Natural killer cell (primary cell): ENCODE results near the gene BOC. TPM values are rescaled to one million over a fixed set of nuclear protein-coding genes. Genes with fewer than 3 reads are reported as not detected.

ENCODE experiments used
- ATAC-seq, 3 donors: fragments of 150-1000 bp in 2 of 3; fragments of 200-7000 bp in 1 of 3; cut with Tn5 transposase; 1 replicate in 1 of 3; 2 replicates in 2 of 3; pipeline ENCODE4 v1.10.0; 2021; ENCODE audit warnings: mild to moderate bottlenecking in 2 of 3, moderate library complexity in 2 of 3
- DNase-seq, 2 donors: peaks; one replicate each; pipeline versions ENCODE4 v3.0.0 to v3.0.0-alpha.2; 2013 to 2021; ENCODE audit warnings: mixed read lengths in 1 of 2
- H3K27ac ChIP-seq: one replicate; pipeline ENCODE4 v1.5.1; 2013; ENCODE audit warnings: mild to moderate bottlenecking, low read length
- H3K27me3 ChIP-seq: one replicate; pipeline ENCODE4 v1.6.1; 2013; ENCODE audit warnings: low read length; ENCODE audit not compliant: control insufficient read depth, insufficient read depth
- H3K36me3 ChIP-seq: one replicate; pipeline ENCODE4 v1.6.1; 2013; ENCODE audit warnings: low read length; ENCODE audit not compliant: control insufficient read depth, insufficient read depth
- H3K4me1 ChIP-seq: one replicate; pipeline ENCODE4 v1.6.1; 2013; ENCODE audit warnings: low read length; ENCODE audit not compliant: control insufficient read depth, insufficient read depth
- H3K4me3 ChIP-seq: one replicate; pipeline ENCODE4 v1.5.1; 2013; ENCODE audit warnings: low read length
- H3K9me3 ChIP-seq: one replicate; pipeline ENCODE4 v1.6.1; 2013; ENCODE audit warnings: low read length; ENCODE audit not compliant: control insufficient read depth, insufficient read depth
- H3K27ac Mint-ChIP-seq, 2 donors: one replicate each; pipeline ENCODE4 v1.8.0; 2022; ENCODE audit warnings: mild to moderate bottlenecking in 2 of 2, mixed read lengths in 2 of 2, moderate library complexity in 1 of 2
- H3K27me3 Mint-ChIP-seq, 2 donors: one replicate each; pipeline ENCODE4 v1.8.0; 2022; ENCODE audit warnings: low read depth in 2 of 2, mixed read lengths in 2 of 2
- H3K36me3 Mint-ChIP-seq: one replicate; pipeline ENCODE4 v1.8.0; 2022; ENCODE audit warnings: mixed read lengths
- H3K4me1 Mint-ChIP-seq, 2 donors: one replicate each; pipeline ENCODE4 v1.8.0; 2022; ENCODE audit warnings: mixed read lengths in 2 of 2
- H3K4me3 Mint-ChIP-seq: one replicate; pipeline ENCODE4 v1.8.0; 2022; ENCODE audit warnings: mild to moderate bottlenecking, moderate library complexity, mixed read lengths
- H3K9me3 Mint-ChIP-seq, 2 donors: one replicate each; pipeline ENCODE4 v1.8.0; 2022; ENCODE audit warnings: mixed read lengths in 2 of 2
- CTCF ChIP-seq: fragments of 200-600 bp; IDR thresholded peaks from one replicate; pipeline ENCODE4 v1.8.0; 2022; ENCODE audit warnings: antibody characterized with exemption
- WGBS: methylation state at CpG from one replicate; pipeline ENCODE4 v1.1.7; 2013; ENCODE audit warnings: missing lambda C conversion rate; ENCODE audit not compliant: insufficient coverage; 5-methylcytosine and 5-hydroxymethylcytosine counted together
- intact Hi-C: fragments of 100-400 bp; cut with micrococcal nuclease; formaldehyde crosslinking; loops from one replicate; pipeline ENCODE4 v1.14.2; 2022
- total RNA-seq, 4 donors: library from RNA; stranded (reverse); fragments of 120-200 nt in 1 of 4; gene quantifications; one replicate each; pipeline versions ENCODE4 v1.2.3 to v1.2.4, GENCODE V29; 2013 to 2022

The BOC gene
- total RNA-seq, 3 donors from 2014 or later (not counting 1 experiment from before 2014, with no cell fraction given), result 0.10 TPM; not detected in 2

- Histone ChIP-seq H3K4me3 (no peak overlapping the region), H3K27ac (no peak overlapping the region), H3K9me3 (no peaks in the 10 kb centered on the region), H3K4me1 (no peaks in the 10 kb centered on the region), H3K36me3 (no peaks in the 10 kb centered on the region), H3K27me3 (peaks cover 3% of the 10 kb centered on the region)
- TF ChIP-seq CTCF, result no peak
- ATAC-seq, result no peak
- peaks cover 0 to 8% of the 10 kb centered on the region in 2 donors for H3K27me3 Mint-ChIP-seq
- WGBS, result 97% methylated on average over 2 of the region's 2 CpGs
- H3K9me3 Mint-ChIP-seq, result no peaks in the 10 kb centered on the region
- no peak overlapping the region for H3K4me3 Mint-ChIP-seq
- no peak overlapping the region for H3K27ac Mint-ChIP-seq
- H3K36me3 Mint-ChIP-seq, result no peaks in the 10 kb centered on the region
- no peak for DNase-seq
- intact Hi-C loops, result no loop called here
- no peaks in the 10 kb centered on the region for H3K4me1 Mint-ChIP-seq
These were observed 38.3 kb upstream of the BOC start for GRCh38 chr3:113173102-113173501.

DNA sequence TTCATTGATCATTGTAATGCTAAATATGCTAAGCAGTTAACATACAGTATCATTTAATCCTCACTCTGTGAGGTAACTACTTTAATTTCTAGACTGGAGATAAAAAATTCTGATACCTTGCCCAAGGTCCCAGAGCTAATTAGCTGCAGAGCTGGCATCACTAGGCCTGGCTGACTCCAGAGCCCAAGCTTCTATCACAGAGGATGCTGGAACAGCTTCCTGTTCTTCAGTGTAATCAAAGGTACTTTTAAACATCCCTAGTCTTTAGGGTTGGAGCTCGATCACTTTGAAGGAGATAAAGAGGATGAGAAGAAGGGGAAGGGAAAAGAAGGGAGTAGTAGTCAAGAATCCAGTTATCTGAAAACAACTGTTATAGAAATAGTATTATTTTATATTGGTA lies 37.1 kb upstream of the BOC start:
- Histone ChIP-seq H3K27me3 (peaks cover 3% of the 10 kb centered on the region), H3K27ac (no peak overlapping the region), H3K36me3 (no peaks in the 10 kb centered on the region), H3K4me1 (no peaks in the 10 kb centered on the region), H3K4me3 (no peak overlapping the region), H3K9me3 (no peaks in the 10 kb centered on the region)
- Mint-ChIP-seq H3K27ac (no peak overlapping the region), H3K36me3 (no peaks in the 10 kb centered on the region), H3K4me3 (no peak overlapping the region), H3K4me1 (no peaks in the 10 kb centered on the region), H3K9me3 (no peaks in the 10 kb centered on the region), H3K27me3 (peaks cover 0 to 11% of the 10 kb centered on the region in 2 donors)
- 100% methylated on average over 1 of the region's 1 CpG for WGBS
- TF ChIP-seq CTCF, result no peak
- DNase-seq, result no peak
- ATAC-seq, result no peak
- intact Hi-C loops, result no loop called here

- Histone ChIP-seq H3K27ac (no peak overlapping the region), H3K27me3 (peaks cover 3% of the 10 kb centered on the region), H3K4me1 (no peaks in the 10 kb centered on the region), H3K9me3 (no peaks in the 10 kb centered on the region), H3K4me3 (no peak overlapping the region), H3K36me3 (no peaks in the 10 kb centered on the region)
- H3K27me3 Mint-ChIP-seq, result peaks cover 0 to 11% of the 10 kb centered on the region in 2 donors
- intact Hi-C loops, result no loop called here
- H3K4me3 Mint-ChIP-seq, result no peak overlapping the region
- no peak for DNase-seq
- no peaks in the 10 kb centered on the region for H3K9me3 Mint-ChIP-seq
- H3K4me1 Mint-ChIP-seq, result no peaks in the 10 kb centered on the region
- ATAC-seq, result no peak
- no peak for TF ChIP-seq CTCF
- H3K36me3 Mint-ChIP-seq, result no peaks in the 10 kb centered on the region
- 79% methylated on average over 7 of the region's 7 CpGs for WGBS
- no peak overlapping the region for H3K27ac Mint-ChIP-seq
These were observed 36.4 kb upstream of the BOC start for GRCh38 chr3:113174801-113175485.

DNA sequence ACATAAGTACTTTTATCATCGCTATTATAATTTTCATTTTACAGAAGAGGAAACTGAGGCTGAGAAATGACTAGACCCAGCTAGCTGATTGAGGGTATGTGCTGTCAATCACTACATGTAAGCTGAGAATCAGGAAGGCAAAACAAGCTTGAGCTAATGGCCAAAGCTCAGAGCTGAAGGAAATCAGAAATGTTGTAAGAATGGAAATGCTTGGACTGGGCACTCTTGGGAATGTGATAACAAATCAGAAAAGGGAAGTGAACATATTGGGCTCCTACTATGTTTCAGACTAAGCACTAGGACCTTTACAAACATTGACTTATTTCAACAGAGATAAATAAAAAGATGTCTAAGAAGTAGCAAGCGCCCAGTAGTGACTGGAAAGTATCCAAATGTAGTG lies 33.8 kb upstream of the BOC start:
- Mint-ChIP-seq H3K9me3 (no peaks in the 10 kb centered on the region), H3K36me3 (no peaks in the 10 kb centered on the region), H3K27me3 (peaks cover 0 to 3% of the 10 kb centered on the region in 2 donors), H3K4me3 (no peak overlapping the region), H3K4me1 (no peaks in the 10 kb centered on the region), H3K27ac (no peak overlapping the region)
- WGBS, result 93% methylated on average over 2 of the region's 2 CpGs
- H3K36me3 ChIP-seq, result no peaks in the 10 kb centered on the region
- no peak for TF ChIP-seq CTCF
- H3K27me3 ChIP-seq, result peaks cover 3% of the 10 kb centered on the region
- DNase-seq (no peak), ATAC-seq (no peak)
- no peaks in the 10 kb centered on the region for H3K4me1 ChIP-seq
- H3K27ac ChIP-seq, result no peak overlapping the region
- no peaks in the 10 kb centered on the region for H3K9me3 ChIP-seq
- H3K4me3 ChIP-seq, result no peak overlapping the region
- intact Hi-C loops, result no loop called here
